DMS53 treated with DMSO at 0.1 percent for 48 hours (cell line): ENCODE measurements around the gene SPOCK3.

Source experiments
- DNase-seq: peaks from one replicate; lab custom pipeline; 2025; ENCODE audit not compliant: unreplicated experiment; lab: John Stamatoyannopoulos, UW

Gene SPOCK3

DNA sequence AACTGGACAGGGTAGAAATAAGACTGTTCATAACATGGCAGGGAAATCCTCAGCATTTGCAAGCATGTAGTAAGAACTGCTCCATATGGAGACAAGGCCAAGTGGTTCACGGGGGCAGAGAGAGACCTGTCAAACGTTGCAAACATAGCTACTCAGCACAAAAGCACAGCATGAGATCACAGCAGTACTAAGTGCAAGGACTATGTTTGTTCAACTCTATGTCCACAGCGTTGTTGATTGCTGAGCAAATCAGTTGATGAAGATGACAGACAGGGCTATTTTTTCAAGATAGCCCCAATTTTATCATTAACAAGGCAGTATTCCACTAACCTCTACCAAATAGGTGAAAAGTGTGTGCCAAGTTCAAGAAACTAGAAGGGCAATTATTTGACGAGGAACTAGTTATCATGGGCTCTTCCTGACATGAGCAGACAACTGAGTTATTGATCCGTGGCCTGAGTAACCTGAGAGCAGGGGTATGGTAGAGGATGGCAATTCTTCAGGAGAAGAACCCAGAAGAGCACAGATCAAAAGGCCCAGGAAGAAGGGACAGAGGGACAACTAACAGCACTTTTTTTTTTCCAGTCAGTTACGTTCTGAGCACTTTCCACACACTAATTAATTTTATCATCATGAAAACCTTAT is 57.4 kb downstream of the SPOCK3 start:
- peak; percentile 38 for DNase-seq

DNA sequence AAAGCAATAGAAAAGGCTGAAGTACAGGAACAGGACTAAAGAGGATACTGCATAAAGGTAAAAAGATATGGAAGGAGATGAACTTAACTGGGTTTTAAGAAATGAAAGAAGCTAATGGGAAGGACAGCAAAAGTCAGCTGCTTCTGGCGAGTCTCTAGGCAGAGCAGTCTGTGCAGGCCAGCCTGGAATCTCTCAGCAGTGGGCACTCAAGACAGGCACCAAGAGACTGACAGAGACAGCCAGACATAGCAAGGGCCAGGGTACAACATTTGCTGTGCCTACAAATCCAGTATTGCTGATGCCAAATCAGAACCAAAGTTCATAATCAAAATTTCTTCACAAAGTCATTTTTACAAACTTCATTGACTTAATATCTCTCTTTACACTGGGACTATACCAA is 62.4 kb downstream of the SPOCK3 start:
- DNase-seq = no peak

DNA sequence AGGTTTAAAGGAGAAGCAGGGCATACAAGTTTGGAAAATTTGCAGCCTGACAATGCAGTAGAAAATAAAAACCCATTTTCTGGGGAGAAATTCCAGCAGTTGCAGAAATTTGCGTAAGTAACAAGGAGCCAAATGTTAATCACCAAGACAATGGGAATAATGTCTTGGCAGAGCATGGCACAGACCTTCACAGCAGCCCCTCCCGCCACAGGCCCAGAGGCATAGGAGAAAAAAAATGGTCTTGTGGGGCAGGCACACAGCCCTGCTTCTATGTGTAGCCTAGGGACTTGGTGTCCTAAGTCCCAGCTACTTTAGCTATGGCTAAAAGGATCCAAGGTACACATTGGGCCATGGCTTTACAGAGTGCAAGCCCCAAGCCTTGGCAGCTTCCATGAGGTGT is 65.7 kb downstream of the SPOCK3 start:
- no peak for DNase-seq

DNA sequence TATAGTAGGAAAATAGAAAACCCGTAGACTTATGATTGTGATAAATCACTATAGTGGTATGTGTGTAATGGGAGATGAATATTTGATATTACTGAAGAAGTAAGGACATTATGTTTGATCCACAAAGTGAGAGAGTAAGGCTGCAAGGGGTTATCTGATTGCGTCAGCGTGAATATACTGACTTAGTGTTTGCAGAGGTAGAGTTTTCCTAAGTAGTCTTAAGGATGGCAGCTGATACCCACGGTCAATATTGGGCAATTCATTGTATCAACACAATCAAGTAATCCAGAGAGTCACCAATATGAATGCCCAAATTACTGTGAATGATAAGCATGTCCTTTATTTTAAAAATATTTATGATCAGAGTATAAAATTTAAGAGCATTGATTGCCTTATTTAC is 83.7 kb downstream of the SPOCK3 start:
- DNase-seq = no peak

DNA sequence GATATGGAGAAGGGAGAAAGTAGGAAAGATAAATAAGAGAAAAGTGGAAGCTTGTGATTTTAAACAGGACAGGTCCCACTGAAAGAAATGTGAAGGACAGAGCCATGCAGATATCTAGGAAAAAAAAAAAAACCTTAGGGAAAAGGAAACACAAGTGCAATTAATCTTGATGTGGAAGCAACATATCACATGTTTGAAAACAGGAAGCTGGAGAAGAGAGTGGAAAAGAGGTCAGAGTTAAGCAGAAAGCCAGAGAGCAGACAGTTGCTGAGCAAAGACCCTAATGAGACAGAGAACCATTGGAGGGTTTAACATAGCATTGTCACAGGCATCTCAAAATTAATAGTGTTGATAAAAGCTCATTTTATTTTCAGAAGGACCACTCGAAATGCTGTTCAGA is 89.7 kb downstream of the SPOCK3 start:
- DNase-seq = no peak

DNA sequence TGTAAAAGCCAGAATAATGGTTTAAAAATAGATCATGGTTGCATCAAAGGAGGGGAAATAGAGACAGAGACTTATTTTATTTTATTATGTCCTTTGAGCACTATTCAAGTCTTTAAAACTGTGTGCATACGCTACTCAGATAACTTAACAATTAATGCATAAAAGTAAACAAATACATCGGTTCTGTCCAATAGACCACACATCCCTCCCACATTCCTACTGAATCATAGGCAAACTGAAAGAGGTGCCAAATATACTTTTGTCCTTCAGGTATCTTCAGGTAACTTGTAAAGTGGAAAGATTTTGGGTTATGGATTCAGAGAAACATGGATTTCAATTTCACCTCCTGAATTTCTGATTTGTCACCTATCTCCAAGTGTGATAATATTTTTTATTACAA is 91.3 kb downstream of the SPOCK3 start:
- DNase-seq = no peak

DNA sequence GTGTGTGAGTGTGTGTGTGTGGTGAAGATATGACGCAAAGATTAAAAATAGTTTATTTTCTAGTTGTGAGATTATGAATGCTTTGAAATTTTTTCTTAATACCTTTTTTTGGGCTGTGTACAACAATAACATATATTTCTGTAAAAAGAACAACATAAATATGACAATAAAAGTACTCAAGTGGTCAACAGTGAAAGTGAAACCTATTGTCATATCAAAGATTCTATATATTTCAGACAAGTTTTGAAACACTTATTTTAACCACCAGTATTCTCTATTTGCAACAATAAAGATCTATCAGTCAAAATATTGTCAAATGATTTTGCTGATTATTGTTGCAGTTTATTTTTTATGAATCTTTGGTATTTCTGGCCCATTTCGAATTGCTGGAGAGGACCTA is 98.0 kb downstream of the SPOCK3 start:
- no peak for DNase-seq

DNA sequence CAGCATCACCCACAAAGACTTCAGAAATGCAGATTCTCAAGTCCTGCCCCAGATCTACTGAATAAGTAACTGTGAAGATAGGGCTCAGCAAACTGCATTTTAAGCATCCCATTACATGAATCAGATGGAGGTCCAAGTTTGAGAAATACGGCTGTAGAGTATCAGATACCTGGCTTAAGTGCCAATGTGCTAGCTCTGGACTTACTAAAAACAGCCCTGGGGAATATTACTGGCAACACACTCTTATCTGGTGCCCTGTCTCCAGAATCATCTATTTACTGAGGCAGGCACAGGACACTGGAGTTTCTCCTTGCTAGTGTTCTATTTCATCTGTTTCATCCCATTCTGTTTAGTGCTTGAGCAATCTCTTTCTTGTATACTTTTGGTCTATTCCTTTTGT is 105.1 kb downstream of the SPOCK3 start:
- DNase-seq = no peak

DNA sequence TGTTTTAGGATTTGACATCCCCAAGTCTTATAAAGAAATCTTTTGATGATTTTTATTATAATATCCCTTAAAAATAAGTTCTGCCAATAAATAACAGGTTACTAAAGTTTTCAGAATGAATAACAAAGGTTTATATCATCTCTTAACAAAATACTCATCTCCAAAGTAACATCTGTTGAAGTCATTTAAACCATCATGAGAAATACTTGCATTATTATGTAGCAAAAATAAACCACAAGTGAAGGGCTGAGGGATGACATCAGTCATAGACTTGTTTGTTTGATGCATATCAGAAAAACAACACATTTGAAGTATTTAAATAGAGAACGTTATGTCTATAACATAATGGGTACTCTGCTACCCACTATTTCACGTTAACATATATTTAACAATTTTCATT is 114.9 kb downstream of the SPOCK3 start:
- DNase-seq = no peak

DNA sequence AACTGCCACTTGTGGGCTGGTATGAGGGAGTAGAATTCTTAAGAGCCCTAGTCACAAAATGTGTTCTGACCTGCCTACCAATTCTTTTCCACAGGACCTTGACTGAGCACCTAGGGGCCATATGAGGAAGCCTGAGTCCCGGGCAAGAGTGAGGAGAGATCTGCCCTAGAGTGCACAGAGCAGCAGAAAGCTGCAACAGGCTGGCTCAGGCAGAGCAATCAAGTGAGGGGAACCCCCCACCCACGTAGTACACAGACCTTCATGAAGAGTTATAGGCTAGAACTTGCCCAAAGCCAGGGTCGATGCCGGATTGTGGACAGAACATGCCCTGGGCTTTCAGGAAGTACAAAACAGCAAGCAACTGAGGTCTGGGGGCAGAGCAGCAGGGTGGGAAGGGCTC is 117.0 kb downstream of the SPOCK3 start:
- DNase-seq = no peak

DNA sequence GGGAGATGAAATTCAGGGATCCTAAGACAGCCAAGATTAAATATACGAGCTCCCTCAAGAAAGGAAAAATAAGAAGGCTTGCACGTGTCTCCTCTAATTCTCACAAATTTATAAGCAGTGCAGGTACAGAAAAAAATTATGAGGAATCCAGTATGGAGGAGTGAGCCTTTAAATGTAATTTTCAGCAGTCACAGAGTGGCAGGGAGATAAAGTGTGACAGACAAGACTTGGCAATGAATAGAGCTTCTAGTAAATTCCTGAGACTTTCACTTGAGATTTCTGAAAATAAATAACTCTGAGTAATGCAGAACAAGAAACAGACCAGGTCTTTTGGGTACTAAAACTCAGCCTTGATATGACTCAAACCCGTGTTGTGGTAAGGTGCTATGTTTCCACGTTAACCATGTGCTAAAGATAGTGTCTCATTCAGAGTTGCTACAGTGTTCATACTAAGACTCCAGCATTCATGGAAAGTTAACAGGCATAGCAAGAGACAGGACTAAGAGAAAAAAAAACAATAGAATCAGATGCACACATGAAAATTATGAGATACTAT is 119.8 kb downstream of the SPOCK3 start:
- no peak for DNase-seq

DNA sequence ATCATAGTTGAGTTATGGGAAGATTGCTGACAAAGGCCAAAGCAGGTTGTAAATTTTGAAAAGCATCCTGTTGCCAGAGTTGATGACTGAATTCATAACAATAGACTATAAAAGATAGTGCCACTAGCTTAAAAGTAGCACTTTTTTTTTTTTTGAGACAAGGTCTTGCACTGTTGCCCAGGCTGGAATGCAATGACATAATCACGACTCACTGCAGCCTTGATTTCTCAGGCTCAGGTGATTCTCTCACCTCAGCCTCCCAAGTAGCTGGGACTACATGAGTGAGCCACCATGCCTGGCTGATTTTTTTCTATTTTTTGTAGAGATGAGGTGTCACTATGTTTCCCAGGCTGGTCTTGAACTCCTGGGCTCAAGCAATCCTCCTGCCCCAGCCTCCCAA is 122.7 kb downstream of the SPOCK3 start:
- no peak for DNase-seq

DNA sequence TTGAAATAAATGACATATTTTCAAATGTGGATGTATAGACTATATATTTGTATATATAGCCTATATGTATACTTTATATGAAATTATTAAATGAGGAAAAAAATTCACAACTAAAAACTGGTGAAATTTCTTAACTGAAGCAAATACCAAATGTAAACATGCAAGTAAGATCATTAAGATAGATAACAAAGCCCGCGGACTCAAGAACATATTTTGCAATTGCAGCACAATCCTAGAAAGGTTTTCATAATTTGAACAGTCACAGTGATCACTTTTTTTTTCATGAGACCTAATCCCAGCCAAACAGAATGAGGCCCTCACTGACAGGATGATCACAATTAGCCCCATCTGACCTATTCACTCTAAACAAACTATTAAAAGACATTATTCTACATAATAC is 123.2 kb downstream of the SPOCK3 start:
- no peak for DNase-seq

DNA sequence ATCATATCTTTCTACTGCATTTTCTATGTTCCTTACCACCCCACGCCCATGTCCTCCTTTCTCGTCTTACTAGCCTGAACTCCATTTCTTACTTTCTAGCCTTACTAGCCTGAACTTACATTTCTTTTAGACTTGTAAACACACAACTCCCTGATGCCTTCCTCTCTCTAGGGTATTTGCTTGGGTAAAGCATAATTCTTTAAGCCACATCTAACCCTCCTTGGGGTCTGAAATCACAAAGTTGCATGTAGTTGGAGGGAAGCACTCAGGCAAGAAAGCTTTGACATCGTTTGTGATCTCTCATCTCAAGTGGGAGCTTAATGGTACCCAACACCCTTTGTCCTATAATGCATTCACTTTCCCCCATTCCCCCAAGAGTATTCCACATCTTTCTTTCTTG is 124.4 kb downstream of the SPOCK3 start:
- DNase-seq = no peak

DNA sequence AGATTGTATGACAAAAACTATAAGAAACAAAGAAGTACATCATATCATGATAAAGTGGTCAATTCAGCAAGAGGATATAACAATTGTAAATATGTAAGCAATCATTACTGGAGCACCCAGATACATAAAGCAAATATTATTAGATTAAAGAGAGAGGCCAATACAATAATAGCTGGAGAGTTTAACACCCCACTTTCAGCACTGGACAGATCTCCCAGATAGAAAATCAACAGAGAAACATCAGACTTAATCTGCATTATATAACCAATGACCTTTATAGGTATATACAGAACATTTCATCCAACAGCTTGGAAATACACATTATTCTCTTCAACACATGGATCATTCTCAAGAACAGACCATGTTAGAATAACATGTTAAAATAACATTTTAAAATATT is 128.4 kb downstream of the SPOCK3 start:
- no peak for DNase-seq

DNA sequence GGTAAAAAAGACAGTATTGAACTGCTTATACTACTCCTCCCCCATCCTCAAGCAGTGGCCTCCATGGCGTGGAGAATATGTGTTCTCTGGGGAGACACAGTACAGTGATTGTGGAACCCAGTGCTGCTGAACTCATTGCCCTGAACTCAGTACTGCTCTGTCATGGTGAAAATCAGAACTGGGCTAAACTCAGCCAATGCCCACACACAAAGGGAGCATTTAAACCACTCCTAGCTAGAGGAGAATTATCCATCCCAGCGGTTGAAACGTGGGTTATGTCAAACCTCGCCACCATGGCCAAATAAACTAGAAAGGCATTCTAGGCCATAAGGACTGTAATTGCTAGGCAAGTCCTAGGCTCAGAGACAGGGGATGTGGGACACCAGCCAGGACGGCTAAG is 131.8 kb downstream of the SPOCK3 start:
- no peak for DNase-seq

DNA sequence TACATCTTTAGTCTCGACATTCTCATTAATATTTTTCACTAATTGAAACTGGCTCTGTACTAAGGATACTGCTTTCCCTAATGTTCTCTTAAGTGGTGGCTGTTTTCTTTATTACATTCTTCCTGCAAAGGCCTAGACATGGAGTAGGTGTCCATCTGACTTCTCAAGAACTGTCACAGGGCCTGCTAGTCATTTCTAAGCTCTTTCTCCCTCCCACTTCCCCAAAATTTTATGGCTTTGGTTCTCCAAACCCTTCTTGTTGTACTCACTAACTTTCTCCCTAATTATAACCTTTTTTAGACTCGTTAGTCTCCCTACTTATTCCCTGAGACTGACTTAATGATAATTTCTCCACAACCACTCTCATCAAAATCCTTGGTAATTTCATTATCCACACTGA is 133.3 kb downstream of the SPOCK3 start:
- no peak for DNase-seq

DNA sequence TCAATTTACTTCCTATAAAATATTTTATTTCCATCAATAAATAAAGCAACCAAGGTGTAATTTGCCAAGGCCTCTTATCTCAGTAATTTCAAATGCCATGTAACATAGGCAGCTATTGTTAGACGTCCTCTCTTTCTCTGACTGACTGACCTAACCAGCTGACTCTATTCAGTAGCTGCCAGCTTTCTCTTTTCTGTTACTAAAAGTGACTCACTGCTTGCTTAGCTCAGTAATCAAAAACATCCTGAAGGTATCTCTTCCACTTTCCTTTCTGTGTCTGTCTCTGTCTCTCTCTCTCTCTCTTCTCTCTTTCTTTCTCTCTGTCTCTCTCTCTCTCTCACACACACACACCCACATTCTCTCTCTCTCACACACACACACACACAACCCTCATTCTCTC is 134.2 kb downstream of the SPOCK3 start:
- DNase-seq = peak; percentile 70

DNA sequence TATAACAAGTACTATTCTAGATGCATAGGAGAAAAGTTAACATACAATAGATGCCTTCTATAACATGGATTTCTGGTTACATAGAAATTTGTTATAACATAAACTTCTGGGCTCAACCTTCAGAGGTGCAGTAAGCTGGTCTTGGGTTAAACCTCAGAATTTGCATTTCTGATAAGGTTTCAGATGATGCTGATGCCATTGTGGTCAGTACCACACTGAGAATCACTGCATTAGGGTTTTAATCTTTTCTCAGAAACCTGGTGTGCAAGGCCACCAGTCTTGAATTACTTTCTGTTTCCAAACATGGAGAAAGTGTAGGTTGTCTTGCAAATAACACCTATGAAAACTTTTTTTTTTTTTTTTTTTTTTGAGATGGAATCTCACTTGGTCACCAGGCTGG is 146.2 kb downstream of the SPOCK3 start:
- DNase-seq = no peak

DNA sequence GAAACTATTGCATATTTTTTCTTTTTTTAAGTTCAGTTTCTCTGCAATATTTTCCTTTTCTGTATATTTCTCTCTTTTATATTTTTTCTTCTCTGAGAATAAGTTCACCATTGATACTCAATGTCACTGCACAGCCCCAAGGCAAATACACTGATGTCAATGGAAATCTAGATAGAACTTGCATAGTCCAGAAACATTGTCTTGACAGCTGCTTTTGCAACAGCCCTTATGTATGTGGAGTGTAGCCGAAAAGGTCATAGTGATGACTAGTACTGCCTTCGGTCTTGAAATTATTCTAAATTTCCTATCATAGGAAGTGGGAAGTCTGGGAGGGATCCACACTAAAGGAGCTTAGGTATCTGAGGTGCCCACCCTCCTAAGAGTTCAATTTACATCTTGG is 150.0 kb downstream of the SPOCK3 start:
- DNase-seq = no peak

DNA sequence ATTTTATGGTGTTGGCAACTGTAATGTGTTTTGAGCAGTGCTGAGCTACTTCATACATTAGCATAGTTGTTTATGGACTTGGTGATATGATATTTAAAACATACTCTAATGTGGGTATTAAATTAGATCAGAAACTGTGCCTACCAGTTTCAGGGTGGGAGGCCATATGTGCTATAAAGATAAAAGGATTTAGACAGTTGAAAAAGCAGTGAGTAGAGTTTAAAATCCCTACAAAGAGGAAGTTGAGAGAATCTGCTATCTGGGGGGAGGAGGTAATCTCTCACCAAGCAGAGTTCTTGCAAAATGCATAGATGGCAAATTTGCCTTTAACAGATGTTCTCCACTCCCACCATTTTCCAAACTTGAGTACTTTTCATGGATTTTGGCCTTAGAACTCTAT is 154.5 kb downstream of the SPOCK3 start:
- DNase-seq = no peak

DNA sequence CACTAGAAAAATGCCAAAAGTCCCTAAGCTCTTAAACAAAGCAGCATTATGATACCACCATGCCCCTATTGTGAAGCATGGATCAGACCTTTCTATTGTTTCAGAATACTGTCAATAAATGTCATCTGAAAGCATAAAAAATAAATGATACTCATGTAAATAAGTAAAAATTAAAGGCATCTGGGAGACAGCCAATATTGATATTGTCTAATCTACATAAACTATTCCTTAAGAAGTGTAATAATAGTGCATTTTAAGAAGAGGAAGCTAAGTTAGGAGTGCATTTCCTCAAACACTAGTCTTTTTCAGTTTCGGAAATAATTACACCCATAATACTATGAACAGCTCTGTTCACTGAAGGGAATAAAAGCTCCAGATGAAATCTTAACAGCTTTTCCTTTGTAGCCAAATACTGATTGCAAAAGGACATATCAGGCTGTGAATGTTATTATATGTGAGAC is 181.6 kb downstream of the SPOCK3 start:
- no peak for DNase-seq

DNA sequence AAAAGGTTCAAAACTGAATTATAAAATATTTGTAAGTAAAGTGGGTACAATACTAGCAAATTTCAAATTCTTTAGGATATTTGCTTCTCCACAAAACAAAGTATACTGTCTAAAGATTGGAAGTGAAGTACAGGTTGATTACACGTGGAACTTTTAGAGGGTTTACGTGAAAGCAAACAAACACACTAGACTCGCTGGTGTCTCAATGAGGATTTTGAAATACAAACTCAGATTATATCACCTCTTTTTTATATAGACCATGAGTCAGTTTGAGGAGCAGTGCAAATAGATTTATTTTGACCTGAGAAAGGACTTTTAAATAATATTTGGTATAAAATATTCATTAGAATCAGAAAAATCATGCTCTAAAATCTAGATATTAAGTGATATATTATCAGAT is 185.0 kb downstream of the SPOCK3 start:
- no peak for DNase-seq
